Activated naive CD8-positive, alpha-beta T cell treated with anti-CD3 and anti-CD28 coated beads, Interleukin-2, amount 50 U/mL, for 24 hours (primary cell): ENCODE data around the gene OR14A16.

ENCODE experiments used
- ATAC-seq: fragments of 150-1000 bp; cut with Tn5 transposase; one replicate; pipeline ENCODE4 v1.10.0; 2021
- DNase-seq: peaks from one replicate; pipeline ENCODE4 v3.0.0; 2021
- H3K27ac Mint-ChIP-seq: one replicate; pipeline ENCODE4 v1.8.0; 2021; ENCODE audit warnings: mild to moderate bottlenecking, mixed read lengths
- H3K27me3 Mint-ChIP-seq: one replicate; pipeline ENCODE4 v1.8.0; 2021; ENCODE audit warnings: mixed read lengths
- H3K36me3 Mint-ChIP-seq: one replicate; pipeline ENCODE4 v1.8.0; 2021; ENCODE audit warnings: low read depth, mixed read lengths
- H3K4me1 Mint-ChIP-seq: one replicate; pipeline ENCODE4 v1.8.0; 2021; ENCODE audit warnings: mixed read lengths
- H3K4me3 Mint-ChIP-seq: one replicate; pipeline ENCODE4 v1.8.0; 2021; ENCODE audit warnings: mild to moderate bottlenecking, moderate library complexity, mixed read lengths
- H3K9me3 Mint-ChIP-seq: one replicate; pipeline ENCODE4 v1.8.0; 2021; ENCODE audit warnings: mixed read lengths

OR14A16 gene, protein sequence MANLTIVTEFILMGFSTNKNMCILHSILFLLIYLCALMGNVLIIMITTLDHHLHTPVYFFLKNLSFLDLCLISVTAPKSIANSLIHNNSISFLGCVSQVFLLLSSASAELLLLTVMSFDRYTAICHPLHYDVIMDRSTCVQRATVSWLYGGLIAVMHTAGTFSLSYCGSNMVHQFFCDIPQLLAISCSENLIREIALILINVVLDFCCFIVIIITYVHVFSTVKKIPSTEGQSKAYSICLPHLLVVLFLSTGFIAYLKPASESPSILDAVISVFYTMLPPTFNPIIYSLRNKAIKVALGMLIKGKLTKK

DNA sequence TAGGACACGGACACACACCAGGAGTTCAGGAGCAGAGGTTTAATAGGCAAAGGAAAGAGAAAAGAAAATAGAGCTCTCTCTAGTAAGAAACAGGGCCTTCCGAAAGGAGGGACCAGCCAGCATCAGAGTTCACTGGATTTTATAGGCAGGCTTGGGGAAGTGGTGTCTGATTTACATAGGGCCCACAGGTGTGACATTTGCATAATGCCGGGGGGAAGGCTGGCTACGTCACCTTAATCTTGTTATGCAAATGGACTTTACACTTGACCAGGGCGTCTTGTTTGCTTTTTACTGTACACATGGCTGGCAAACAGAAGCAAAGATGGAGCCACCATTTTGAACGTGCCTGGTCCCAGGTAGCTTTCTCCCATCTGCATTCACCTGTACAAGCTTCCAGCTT is at the start of gene OR14A16:
Gene OR14A16, minus strand, starts transcription at position 97 of the 400 bp plus-strand sequence. CDS start 8,390 bp downstream, outside the sequence.
- ATAC-seq = no peak
- no peak for DNase-seq
- H3K4me3 Mint-ChIP-seq = no peak within 1 kb of the TSS
- no peaks in the 10 kb centered on the region for H3K4me1 Mint-ChIP-seq
- H3K9me3 Mint-ChIP-seq = no peaks in the 10 kb centered on the region
- no peaks in the 10 kb centered on the region for H3K36me3 Mint-ChIP-seq
- no peak within 1 kb of the TSS for H3K27ac Mint-ChIP-seq
- no peaks in the 10 kb centered on the region for H3K27me3 Mint-ChIP-seq

DNA sequence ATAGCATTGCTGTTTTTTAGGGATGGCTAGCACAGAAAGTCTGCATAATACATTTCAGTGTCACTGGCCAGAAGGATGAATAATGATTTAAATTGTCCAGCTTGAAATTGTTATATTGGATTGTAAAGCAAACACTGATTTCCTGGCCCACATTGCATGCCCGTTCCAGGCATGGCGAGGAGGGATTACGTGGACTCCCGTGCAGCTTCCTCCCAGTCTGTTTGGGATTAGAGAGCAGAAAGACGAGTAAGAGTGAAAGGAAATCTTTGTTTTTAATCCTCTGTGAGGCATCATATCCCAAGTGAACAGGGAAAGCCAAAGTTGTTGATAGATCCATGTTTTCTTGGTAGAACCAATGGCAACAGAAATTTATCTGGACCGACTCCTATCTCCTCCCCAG is 41.5 kb upstream of the OR14A16 start:
- Mint-ChIP-seq H3K27ac (no peak overlapping the region), H3K9me3 (peaks cover 7% of the 10 kb centered on the region), H3K27me3 (peaks cover 5% of the 10 kb centered on the region), H3K4me1 (no peaks in the 10 kb centered on the region), H3K4me3 (no peak overlapping the region), H3K36me3 (no peaks in the 10 kb centered on the region)
- ATAC-seq (no peak), DNase-seq (no peak)

- H3K36me3 Mint-ChIP-seq = no peaks in the 10 kb centered on the region
- ATAC-seq (no peak), DNase-seq (no peak)
- H3K4me1 Mint-ChIP-seq = no peaks in the 10 kb centered on the region
- H3K4me3 Mint-ChIP-seq = no peak overlapping the region
- peaks cover 4% of the 10 kb centered on the region for H3K9me3 Mint-ChIP-seq
- peaks cover 5% of the 10 kb centered on the region for H3K27me3 Mint-ChIP-seq
- no peak overlapping the region for H3K27ac Mint-ChIP-seq
These were observed 40.7 kb upstream of the OR14A16 start for GRCh38 chr1:247864644-247865043.

- Mint-ChIP-seq H3K4me1 (peaks cover 6% of the 10 kb centered on the region), H3K27me3 (peaks cover 16% of the 10 kb centered on the region), H3K27ac (no peak overlapping the region), H3K9me3 (no peaks in the 10 kb centered on the region), H3K4me3 (no peak overlapping the region), H3K36me3 (no peaks in the 10 kb centered on the region)
- ATAC-seq = no peak
- DNase-seq = no peak
These were observed 38.8 kb upstream of the OR14A16 start for GRCh38 chr1:247862756-247863155.

GRCh38 chr1:247857985-247858619 is 34.2 kb upstream of the OR14A16 start:
- H3K9me3 Mint-ChIP-seq = no peaks in the 10 kb centered on the region
- H3K36me3 Mint-ChIP-seq = no peaks in the 10 kb centered on the region
- no peak overlapping the region for H3K27ac Mint-ChIP-seq
- no peak for DNase-seq
- no peak for ATAC-seq
- H3K4me3 Mint-ChIP-seq = peak overlapping the region; percentile 76
- H3K27me3 Mint-ChIP-seq = peaks cover 31% of the 10 kb centered on the region
- H3K4me1 Mint-ChIP-seq = peaks cover 11% of the 10 kb centered on the region

GRCh38 chr1:247857069-247857984 is 33.4 kb upstream of the OR14A16 start, which contains the start of gene TRIM58:
Gene TRIM58, plus strand, starts transcription at chr1:247857187. Its CDS starts 60 bp downstream, at chr1:247857247.
- Mint-ChIP-seq H3K36me3 (no peaks in the 10 kb centered on the region), H3K27ac (no peak within 1 kb of the TSS), H3K9me3 (no peaks in the 10 kb centered on the region), H3K4me3 (peak within 1 kb of the TSS; percentile 76), H3K4me1 (peaks cover 11% of the 10 kb centered on the region), H3K27me3 (peaks cover 31% of the 10 kb centered on the region)
- DNase-seq (peak; percentile 44), ATAC-seq (peak; percentile 65)

- ATAC-seq = no peak
- Mint-ChIP-seq H3K4me3 (no peak overlapping the region), H3K27ac (no peak overlapping the region), H3K4me1 (peaks cover 11% of the 10 kb centered on the region), H3K9me3 (no peaks in the 10 kb centered on the region), H3K27me3 (peaks cover 32% of the 10 kb centered on the region), H3K36me3 (no peaks in the 10 kb centered on the region)
- no peak for DNase-seq
These were observed 32.0 kb upstream of the OR14A16 start for GRCh38 chr1:247855911-247856310.

GRCh38 chr1:247854899-247855545 is 31.1 kb upstream of the OR14A16 start:
- Mint-ChIP-seq H3K27me3 (peaks cover 30% of the 10 kb centered on the region), H3K9me3 (no peaks in the 10 kb centered on the region), H3K4me1 (peaks cover 11% of the 10 kb centered on the region), H3K4me3 (no peak overlapping the region), H3K36me3 (no peaks in the 10 kb centered on the region), H3K27ac (no peak overlapping the region)
- ATAC-seq (no peak), DNase-seq (no peak)

DNA sequence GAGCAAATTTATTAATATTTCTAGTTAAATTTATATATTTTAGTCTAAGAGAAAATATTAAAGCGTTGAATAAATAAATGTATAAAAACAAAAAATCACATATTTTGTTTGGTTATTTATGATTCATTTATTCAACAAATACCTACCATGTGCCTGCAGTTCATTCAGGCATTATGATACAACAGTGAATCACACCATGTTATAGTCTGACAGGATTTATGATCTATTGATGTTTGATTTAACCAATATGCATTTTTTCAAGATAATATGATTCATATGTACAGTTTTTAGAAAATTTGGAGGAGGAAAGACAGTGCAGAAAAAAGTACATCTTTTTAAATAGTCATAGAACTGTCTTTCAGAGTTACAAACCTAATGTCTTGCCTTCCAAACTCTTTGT is 25.7 kb upstream of the OR14A16 start:
- Mint-ChIP-seq H3K27ac (no peak overlapping the region), H3K9me3 (no peaks in the 10 kb centered on the region), H3K4me1 (no peaks in the 10 kb centered on the region), H3K27me3 (peaks cover 4% of the 10 kb centered on the region), H3K4me3 (no peak overlapping the region), H3K36me3 (no peaks in the 10 kb centered on the region)
- ATAC-seq (no peak), DNase-seq (no peak)

DNA sequence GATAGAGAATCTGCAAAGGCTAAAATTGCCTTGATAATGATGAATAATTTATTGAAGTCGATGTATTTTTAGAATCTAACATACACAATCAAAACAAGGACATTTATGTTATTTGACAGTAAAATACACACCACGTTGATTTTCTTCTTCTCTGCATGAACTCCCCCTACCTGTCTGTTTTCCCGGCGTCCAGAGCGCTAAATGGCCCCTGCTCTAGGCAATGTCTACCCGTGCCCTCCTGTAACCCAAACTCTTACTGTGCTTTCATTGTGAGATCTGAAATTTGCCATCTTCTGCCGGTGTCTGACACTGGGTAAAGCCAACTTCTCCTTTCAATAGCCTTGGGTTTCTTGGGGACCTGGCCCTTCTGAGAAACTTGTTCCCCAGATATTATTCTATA is 24.4 kb upstream of the OR14A16 start:
- peaks cover 4% of the 10 kb centered on the region for H3K27me3 Mint-ChIP-seq
- no peaks in the 10 kb centered on the region for H3K4me1 Mint-ChIP-seq
- DNase-seq = no peak
- H3K27ac Mint-ChIP-seq = no peak overlapping the region
- H3K9me3 Mint-ChIP-seq = no peaks in the 10 kb centered on the region
- H3K4me3 Mint-ChIP-seq = no peak overlapping the region
- ATAC-seq = no peak
- no peaks in the 10 kb centered on the region for H3K36me3 Mint-ChIP-seq

- Mint-ChIP-seq H3K27me3 (no peaks in the 10 kb centered on the region), H3K4me1 (no peaks in the 10 kb centered on the region), H3K9me3 (no peaks in the 10 kb centered on the region), H3K4me3 (no peak overlapping the region), H3K27ac (no peak overlapping the region), H3K36me3 (no peaks in the 10 kb centered on the region)
- ATAC-seq (no peak), DNase-seq (no peak)
These were observed 21.7 kb upstream of the OR14A16 start for GRCh38 chr1:247845693-247846017.

DNA sequence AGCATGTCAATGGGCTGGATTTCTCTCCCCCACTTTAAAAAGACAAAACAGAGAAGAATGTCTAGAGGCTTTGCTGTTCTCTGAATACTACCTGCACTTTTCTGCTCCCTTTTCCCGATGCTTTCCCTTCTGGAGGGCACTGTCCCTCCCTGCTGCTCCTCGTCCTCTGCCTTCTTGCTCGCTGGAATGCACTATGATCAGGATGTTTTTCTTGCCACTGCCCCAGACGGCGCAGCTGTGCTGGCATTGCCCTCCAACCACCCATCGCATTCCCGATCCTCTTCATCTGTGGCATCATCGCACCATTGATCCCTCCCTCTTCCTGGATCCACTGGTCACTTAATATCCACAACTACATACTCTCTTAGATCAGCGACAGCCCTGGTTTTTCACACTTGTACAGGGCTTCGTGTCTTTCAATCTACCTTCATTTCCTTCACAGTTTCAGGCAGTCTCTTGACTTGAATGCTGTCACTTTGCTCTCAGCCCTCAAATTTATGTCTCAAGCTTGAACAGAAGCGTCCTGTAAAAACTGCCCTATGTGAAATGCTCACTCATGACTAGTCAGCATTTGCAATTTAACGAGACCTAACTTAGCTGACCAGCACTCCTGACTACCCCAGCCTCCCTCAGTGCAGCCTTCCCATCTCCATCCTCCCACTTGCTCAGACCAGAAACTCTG is 21.2 kb upstream of the OR14A16 start:
- H3K4me3 Mint-ChIP-seq = no peak overlapping the region
- no peaks in the 10 kb centered on the region for H3K27me3 Mint-ChIP-seq
- DNase-seq (no peak), ATAC-seq (no peak)
- no peaks in the 10 kb centered on the region for H3K36me3 Mint-ChIP-seq
- H3K4me1 Mint-ChIP-seq = no peaks in the 10 kb centered on the region
- no peaks in the 10 kb centered on the region for H3K9me3 Mint-ChIP-seq
- no peak overlapping the region for H3K27ac Mint-ChIP-seq

- H3K9me3 Mint-ChIP-seq = no peaks in the 10 kb centered on the region
- no peak for ATAC-seq
- no peak overlapping the region for H3K27ac Mint-ChIP-seq
- H3K4me3 Mint-ChIP-seq = no peak overlapping the region
- no peaks in the 10 kb centered on the region for H3K27me3 Mint-ChIP-seq
- H3K4me1 Mint-ChIP-seq = no peaks in the 10 kb centered on the region
- no peak for DNase-seq
- no peaks in the 10 kb centered on the region for H3K36me3 Mint-ChIP-seq
These were observed 19.5 kb upstream of the OR14A16 start for GRCh38 chr1:247843411-247843810.

DNA sequence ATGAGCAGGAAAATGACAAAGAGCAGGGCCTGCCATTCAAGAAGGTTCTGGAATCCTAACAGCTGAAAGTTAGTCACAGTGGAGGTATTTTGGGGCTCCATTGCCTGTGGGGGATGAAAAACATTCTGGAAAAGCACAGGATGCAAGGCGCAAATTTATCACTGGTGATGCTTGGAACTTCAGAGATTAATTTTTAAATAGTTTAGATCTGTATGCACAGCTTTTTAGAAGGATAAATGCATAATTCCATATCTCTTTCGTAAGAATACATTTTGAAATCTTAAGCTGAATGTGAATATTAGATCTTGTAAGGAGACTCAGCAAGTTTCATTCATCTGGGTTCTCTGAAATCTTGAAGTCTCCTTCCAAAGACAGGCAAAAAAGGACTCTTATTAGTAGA is 17.9 kb upstream of the OR14A16 start, which contains the start of gene OR11L1:
Gene OR11L1, minus strand, starts transcription at position 101 of the 400 bp plus-strand sequence. Its CDS starts 0 bp downstream, at position 101.
- H3K36me3 Mint-ChIP-seq = no peaks in the 10 kb centered on the region
- ATAC-seq (no peak), DNase-seq (no peak)
- no peak within 1 kb of the TSS for H3K4me3 Mint-ChIP-seq
- H3K4me1 Mint-ChIP-seq = no peaks in the 10 kb centered on the region
- H3K9me3 Mint-ChIP-seq = no peaks in the 10 kb centered on the region
- H3K27ac Mint-ChIP-seq = no peak within 1 kb of the TSS
- H3K27me3 Mint-ChIP-seq = no peaks in the 10 kb centered on the region
